ENCODE results near the gene PPIA.

DNA sequence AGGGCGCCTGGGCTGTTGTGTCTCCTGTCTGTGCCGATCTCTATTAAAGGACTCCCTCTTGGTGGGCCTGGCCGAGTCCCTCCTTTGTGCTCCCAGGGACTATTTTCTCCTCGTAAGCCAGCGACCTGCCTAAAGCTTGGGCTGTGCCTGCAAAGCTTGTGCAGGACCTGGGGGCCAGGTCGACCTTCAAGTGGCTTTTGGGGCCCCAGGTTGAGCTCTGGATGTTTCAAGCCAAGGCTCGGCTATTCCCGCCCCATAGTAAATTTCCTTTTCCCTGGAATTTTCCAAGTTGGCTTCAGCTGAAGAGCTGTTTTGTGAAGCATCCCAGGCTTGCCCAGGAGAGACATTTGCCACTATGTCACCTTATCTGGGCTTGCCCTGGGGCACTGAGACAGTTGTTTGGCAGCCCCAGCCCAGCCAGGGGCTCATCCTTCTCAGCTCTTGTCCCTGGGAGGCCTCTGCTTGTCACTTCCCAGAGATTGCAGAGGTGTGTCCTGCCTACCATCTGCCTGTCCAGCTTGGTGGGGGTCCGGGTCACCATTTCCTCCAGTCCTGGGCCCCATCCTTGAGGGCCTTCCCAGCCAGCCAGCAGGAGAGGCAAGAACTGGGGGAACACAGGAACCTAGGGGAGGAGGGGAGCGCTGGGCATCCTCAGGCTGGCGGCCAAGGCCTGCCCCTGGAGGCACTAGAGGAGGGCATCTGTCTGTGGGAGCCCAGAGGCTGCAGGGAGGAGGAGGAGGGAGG, 27.7 kb upstream of the PPIA start:
- no peak for TF ChIP-seq JUND (IDR thresholded peaks at IDR 0.05)
- TF ChIP-seq MAX (IDR thresholded peaks at IDR 0.05; ENCODE audit: low read depth) = no peak
- TF ChIP-seq, protein P1, sequence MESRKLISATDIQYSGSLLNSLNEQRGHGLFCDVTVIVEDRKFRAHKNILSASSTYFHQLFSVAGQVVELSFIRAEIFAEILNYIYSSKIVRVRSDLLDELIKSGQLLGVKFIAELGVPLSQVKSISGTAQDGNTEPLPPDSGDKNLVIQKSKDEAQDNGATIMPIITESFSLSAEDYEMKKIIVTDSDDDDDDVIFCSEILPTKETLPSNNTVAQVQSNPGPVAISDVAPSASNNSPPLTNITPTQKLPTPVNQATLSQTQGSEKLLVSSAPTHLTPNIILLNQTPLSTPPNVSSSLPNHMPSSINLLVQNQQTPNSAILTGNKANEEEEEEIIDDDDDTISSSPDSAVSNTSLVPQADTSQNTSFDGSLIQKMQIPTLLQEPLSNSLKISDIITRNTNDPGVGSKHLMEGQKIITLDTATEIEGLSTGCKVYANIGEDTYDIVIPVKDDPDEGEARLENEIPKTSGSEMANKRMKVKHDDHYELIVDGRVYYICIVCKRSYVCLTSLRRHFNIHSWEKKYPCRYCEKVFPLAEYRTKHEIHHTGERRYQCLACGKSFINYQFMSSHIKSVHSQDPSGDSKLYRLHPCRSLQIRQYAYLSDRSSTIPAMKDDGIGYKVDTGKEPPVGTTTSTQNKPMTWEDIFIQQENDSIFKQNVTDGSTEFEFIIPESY (IDR thresholded peaks at IDR 0.05; ENCODE audit: borderline replicate concordance, low read depth) = no peak
- TF ChIP-seq CHD2 (IDR thresholded peaks at IDR 0.05; ENCODE audit: low read length, partially characterized antibody) = no peak
- TF ChIP-seq CTCF (IDR thresholded peaks at IDR 0.05) = no peak
- no peak for TF ChIP-seq FOXM1 (IDR thresholded peaks at IDR 0.05; ENCODE audit: low read depth)
- TF ChIP-seq, protein P2, sequence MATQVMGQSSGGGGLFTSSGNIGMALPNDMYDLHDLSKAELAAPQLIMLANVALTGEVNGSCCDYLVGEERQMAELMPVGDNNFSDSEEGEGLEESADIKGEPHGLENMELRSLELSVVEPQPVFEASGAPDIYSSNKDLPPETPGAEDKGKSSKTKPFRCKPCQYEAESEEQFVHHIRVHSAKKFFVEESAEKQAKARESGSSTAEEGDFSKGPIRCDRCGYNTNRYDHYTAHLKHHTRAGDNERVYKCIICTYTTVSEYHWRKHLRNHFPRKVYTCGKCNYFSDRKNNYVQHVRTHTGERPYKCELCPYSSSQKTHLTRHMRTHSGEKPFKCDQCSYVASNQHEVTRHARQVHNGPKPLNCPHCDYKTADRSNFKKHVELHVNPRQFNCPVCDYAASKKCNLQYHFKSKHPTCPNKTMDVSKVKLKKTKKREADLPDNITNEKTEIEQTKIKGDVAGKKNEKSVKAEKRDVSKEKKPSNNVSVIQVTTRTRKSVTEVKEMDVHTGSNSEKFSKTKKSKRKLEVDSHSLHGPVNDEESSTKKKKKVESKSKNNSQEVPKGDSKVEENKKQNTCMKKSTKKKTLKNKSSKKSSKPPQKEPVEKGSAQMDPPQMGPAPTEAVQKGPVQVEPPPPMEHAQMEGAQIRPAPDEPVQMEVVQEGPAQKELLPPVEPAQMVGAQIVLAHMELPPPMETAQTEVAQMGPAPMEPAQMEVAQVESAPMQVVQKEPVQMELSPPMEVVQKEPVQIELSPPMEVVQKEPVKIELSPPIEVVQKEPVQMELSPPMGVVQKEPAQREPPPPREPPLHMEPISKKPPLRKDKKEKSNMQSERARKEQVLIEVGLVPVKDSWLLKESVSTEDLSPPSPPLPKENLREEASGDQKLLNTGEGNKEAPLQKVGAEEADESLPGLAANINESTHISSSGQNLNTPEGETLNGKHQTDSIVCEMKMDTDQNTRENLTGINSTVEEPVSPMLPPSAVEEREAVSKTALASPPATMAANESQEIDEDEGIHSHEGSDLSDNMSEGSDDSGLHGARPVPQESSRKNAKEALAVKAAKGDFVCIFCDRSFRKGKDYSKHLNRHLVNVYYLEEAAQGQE (IDR thresholded peaks at IDR 0.05; ENCODE audit: low read depth, low read length) = no peak
